ENCODE measurements around the gene GCA.
A peak's percentile ranks its signal among the peaks of the same experiment; 100 is the strongest.

The GCA gene

GRCh38 chr2:162337868-162338267 is 6.1 kb upstream of the GCA start:
- CTCF ChIA-PET, result interaction anchor here (0.6 to 2.1 kb wide), 3 partner anchors 10 to 117 kb away, joined by 3 to 10 read pairs (median 7); no protein-coding TSS in a partner anchor
- POLR2A ChIA-PET, result no interaction called here
- no peak for TF ChIP-seq CTCF (IDR thresholded peaks at IDR 0.05; ENCODE audit: control extremely low read depth, extremely low read depth, low read depth, missing control alignments)
- DNase-seq (ENCODE audit: extremely low spot score), result no peak

- POLR2A ChIA-PET, result no interaction called here
Observed at GRCh38 chr2:162340822-162341221, 3.1 kb upstream of the GCA start.

GRCh38 chr2:162342321-162342720 is 1.6 kb upstream of the GCA start:
- CTCF ChIA-PET, result interaction anchor here (1.1 to 2.1 kb wide), 3 partner anchors 8 to 122 kb away, joined by 4 to 13 read pairs (median 6); no protein-coding TSS in a partner anchor
- TF ChIP-seq CTCF (IDR thresholded peaks at IDR 0.05; ENCODE audit: control extremely low read depth, extremely low read depth, low read depth, missing control alignments), result no peak
- POLR2A ChIA-PET, result no interaction called here
- DNase-seq (ENCODE audit: extremely low spot score), result no peak

More at GRCh38 chr2:162340822-162341221, 3.1 kb upstream of the GCA start:
- CTCF ChIA-PET, result interaction anchor here (0.8 to 0.9 kb wide), 2 partner anchors 9 to 22 kb away, joined by 3 read pairs; partner anchors contain the start of gene IFIH1
- no peak for TF ChIP-seq CTCF (IDR thresholded peaks at IDR 0.05; ENCODE audit: control extremely low read depth, extremely low read depth, low read depth, missing control alignments)
- no peak for DNase-seq (ENCODE audit: extremely low spot score)

GRCh38 chr2:162342841-162343240 is 1.1 kb upstream of the GCA start:
- POLR2A ChIA-PET, result no interaction called here
- CTCF ChIA-PET, result interaction anchor here (1.1 to 2.1 kb wide), 4 partner anchors 8 to 122 kb away, joined by 3 to 13 read pairs (median 5); no protein-coding TSS in a partner anchor
- no peak for TF ChIP-seq CTCF (IDR thresholded peaks at IDR 0.05; ENCODE audit: control extremely low read depth, extremely low read depth, low read depth, missing control alignments)
- no peak for DNase-seq (ENCODE audit: extremely low spot score)

GRCh38 chr2:162343492-162343823 is 474 bp upstream of the GCA start:
- TF ChIP-seq CTCF (IDR thresholded peaks at IDR 0.05; ENCODE audit: control extremely low read depth, extremely low read depth, low read depth, missing control alignments), result no peak
- CTCF ChIA-PET, result interaction anchor here (1.0 to 2.1 kb wide), 5 partner anchors 9 to 123 kb away, joined by 3 to 13 read pairs (median 4); no protein-coding TSS in a partner anchor
- POLR2A ChIA-PET, result interaction anchor here (1.0 kb wide), 1 partner anchor 25 kb away, joined by 5 read pairs; the partner anchor contains the start of gene IFIH1
- no peak for DNase-seq (ENCODE audit: extremely low spot score)

GRCh38 chr2:162344617-162344950 is 652 bp downstream of the GCA start:
- CTCF ChIA-PET, result interaction anchor here (0.7 to 1.8 kb wide), 2 partner anchors 26 kb away, joined by 3 to 4 read pairs; partner anchors contain the start of gene IFIH1
- POLR2A ChIA-PET, result no interaction called here
- TF ChIP-seq CTCF (IDR thresholded peaks at IDR 0.05; ENCODE audit: control extremely low read depth, extremely low read depth, low read depth, missing control alignments), result no peak
- DNase-seq (ENCODE audit: extremely low spot score), result peak; percentile 14

All from GM10248 (cell line).